ENCODE results near the gene COPRS. TPM values are rescaled to one million over a fixed set of nuclear protein-coding genes. Genes with fewer than 3 reads are reported as not detected.
"Not testable (repeated sequence)": the region's sequence is repeated elsewhere in the genome, so short reads cannot be mapped to it uniquely, and the experiment has no call there.

The COPRS gene
- polyA plus RNA-seq, 4 donors, result 36.9 to 54.1 (median 45.0) TPM

DNA sequence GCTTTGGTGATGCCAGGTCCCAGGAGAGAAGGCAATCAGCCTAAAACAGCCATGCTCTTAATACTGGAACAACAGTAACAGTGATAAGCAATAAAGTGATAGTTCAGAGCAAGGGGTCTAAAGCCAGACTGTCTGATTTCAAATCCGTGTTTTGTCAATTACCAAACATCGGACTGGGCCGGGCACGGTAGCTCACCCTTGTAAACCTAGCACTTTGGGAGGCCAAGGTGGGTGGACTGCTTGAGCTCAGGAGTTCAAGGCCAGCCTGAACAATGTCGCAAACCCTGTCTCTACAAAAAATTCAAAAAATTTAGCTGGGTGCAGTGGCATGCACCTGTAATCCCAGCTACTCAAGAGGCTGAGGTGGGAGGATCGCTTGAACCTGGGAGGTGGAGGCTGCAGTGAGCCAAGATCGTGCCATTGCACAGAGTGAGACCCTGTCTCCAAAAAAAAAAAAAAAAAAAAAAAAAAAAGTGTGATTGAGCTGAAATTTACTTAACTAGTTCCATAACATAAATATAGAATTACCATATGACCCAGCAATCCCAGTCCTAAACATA, 5.1 kb downstream of the COPRS start:
- DNase-seq (ENCODE audit: low read depth in 4 of 4, low spot score in 2 of 4), result no peak

DNA sequence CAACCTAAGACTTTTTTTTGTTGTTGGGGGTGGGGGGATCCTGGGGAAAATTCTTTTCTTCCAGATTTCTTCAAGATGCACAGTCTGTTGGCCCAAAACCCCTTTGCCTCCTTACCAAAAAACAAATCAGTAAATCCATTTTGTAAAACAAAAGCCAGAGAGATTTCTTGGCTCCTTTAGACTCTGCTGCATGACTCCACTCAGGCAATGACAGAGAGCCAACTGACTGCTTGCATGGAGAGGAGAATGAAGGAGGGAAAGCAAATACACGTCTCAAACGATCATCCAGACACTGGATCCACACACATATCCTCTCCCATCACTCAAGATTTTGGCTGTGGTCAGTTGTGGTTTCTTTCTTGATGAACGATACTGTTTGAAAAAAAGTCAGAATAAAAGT, 13.8 kb downstream of the COPRS start:
- DNase-seq (ENCODE audit: low read depth in 4 of 4, low spot score in 2 of 4), result no peak

DNA sequence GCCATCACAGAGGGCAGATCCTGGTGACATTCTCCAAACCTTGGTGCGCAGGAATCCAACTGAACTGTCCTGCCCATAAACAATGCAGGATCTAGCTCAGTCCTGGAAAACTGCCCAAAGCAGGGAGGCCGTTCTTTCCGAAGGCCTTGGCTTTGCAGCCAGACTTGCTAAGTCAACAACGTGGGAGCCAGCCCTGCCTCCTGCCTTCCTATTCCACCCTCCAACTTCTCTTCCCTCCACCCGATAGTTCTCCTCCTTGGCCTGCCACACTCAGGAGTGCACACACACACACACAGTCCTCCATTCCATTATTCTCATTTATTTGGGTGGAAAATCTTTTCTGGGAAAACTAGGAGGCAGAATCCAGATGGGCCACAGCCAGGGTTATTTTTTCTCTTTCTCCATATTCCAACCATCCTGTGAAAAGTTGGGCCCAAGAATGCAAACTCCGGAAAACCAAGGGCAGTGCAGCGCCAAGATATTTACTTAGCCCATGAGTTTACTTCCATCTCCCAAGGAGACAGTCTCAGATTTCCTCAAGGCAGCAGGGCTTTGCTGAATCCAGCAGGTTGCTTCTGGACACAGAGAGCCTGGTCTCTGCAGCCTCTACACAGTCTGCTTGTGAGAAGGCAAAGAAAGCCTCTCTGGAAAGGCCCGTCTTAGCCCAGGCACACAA, 15.8 kb downstream of the COPRS start:
- no peak for DNase-seq (ENCODE audit: low read depth in 4 of 4, low spot score in 2 of 4)

DNA sequence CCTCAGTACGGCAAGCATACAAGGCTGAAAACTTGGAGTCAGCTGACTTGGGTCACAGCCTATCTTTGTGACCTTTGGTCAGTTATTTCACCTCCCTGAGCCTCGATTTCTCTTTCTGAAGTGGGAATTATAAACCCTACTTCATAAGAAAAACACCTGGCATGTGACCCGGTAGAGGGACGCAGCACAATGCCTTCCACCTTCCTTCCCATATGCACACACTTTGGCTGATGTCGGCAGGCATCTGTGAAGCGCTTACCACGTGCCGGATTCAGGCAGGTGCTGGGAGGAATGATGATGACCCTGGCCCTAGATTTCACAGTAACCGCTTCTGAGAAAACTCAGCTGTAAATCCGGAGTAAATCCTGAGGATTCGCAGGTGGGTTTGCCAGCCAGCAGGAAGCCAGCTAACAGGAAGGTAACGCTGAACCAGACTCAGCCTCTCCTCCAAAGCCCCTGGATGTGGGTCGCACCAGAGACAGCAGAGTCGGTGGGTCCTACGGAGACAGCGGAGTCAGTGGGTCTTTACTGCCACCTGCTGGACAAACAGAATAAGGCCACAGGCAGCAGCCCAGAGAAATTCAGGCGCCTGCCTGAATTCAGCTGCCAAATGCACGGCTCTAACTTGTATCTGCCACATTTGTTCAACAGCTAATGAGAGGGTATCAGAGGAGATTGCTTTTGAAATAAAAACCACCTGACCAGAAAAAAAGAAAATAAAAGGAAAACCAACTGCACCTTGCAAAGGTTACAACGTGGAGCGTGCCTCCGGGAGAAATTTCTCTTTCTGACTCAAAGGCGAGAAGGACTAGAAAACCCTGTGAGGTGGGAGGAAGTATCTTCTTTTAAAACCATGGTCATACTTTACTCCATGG, 16.6 kb downstream of the COPRS start:
- DNase-seq (ENCODE audit: low read depth in 4 of 4, low spot score in 2 of 4), result peak in 3 of 4 donors; percentile 61 to 77 (median 73)

DNA sequence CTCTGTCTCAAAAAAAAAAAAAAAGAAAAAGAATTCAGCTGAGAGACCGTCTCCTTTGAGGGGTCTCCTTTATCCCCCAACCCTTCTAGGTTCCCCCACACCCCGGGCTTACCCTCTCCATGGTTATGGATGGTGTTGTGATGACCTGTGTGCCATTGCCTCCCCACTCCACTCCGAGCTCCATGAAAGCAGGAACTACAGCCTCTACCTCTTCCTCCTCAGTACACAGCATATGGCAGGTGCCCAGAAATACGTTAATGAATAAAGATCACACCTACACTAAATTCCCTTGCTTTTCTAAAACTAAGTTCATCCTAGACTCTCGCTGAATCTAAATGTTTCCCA, 17.2 kb downstream of the COPRS start:
- no peak for DNase-seq (ENCODE audit: low read depth in 4 of 4, low spot score in 2 of 4)

DNA sequence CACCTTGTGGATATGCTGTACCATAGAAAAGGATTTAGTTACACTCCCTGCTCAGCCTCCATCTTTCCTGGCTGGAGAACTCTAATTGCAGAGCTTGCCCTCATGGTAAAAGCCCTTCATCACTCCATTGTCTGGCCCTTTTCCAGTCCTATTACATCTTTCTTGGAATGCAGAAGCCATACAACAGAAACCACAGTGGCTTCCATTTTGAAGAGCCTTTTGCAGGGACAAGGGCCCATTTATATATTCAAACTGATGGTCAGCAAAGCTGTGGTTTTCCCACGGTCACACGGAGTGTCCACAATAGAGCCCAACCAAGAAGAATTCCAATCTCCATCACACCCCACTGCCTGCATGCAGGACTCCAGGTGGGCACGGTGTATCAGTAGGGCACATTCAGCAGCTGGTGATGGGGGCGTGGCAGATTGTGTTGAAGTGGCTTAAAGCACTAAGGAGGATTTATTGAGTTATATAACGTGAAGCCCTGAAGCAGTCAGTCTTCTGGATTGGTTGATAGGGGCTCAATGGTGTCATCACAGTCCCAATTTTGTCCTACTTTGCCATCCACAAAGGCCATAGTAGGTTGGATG, 20.3 kb downstream of the COPRS start:
- no peak for DNase-seq (ENCODE audit: low read depth in 4 of 4, low spot score in 2 of 4)

DNA sequence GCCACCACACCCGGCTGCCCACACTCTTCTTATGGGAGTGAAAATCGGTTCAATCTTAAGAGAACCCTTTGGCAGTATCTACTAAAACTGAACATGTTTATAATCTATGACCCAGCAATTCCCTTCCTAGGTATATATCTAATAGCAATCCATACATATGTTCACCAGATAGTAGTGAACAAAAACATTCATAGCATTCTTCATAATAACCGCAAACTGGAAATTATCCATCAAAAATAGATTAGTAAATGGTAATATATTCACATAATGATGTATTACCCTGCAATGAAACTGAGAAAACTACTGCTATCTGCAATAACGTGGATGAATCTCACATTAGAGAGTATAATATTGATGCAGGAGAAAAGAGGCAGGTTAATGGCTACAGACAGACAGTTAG, 23.1 kb downstream of the COPRS start:
- DNase-seq (ENCODE audit: low read depth in 4 of 4, low spot score in 2 of 4), result no peak

DNA sequence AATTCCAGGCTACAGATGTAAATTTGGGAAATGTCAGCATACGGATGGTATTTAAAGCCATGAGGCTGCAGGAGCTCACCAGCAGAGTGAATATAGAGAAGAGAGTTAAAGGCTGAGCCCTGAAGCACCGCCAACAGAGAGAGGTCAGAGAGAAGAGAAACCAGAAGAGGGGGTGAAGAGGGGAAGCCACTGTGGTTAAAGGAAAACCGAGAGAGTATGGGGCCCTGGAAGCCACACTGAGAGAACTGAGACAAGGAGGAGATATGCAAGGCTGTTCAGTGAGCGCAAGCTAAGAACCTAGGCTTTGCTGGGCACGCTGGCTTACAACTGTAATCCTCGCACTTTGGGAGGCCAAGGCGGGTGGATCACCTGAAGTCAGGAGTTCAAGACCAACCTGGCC, 24.6 kb downstream of the COPRS start:
- DNase-seq (ENCODE audit: low read depth in 4 of 4, low spot score in 2 of 4), result no peak

DNA sequence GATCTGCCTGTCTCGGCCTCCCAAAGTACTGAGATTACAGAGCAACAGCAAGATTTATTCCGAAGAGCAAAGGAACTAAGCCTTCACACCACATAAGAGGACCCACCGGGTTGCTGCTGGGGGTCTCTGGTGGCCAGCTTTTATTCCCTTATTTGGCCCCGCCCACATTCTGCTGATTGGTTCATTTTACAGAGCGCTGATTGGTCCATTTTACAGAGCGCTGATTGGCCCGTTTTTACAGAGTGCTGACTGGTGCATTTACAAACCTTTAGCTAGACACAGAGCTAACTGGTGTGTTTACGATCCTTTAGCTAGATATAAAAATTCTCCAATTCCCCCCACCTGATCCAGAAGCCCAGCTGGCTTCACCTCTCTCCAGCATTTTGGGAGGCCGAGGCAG, 26.3 kb downstream of the COPRS start:
- no peak for DNase-seq (ENCODE audit: low read depth in 4 of 4, low spot score in 2 of 4)

DNA sequence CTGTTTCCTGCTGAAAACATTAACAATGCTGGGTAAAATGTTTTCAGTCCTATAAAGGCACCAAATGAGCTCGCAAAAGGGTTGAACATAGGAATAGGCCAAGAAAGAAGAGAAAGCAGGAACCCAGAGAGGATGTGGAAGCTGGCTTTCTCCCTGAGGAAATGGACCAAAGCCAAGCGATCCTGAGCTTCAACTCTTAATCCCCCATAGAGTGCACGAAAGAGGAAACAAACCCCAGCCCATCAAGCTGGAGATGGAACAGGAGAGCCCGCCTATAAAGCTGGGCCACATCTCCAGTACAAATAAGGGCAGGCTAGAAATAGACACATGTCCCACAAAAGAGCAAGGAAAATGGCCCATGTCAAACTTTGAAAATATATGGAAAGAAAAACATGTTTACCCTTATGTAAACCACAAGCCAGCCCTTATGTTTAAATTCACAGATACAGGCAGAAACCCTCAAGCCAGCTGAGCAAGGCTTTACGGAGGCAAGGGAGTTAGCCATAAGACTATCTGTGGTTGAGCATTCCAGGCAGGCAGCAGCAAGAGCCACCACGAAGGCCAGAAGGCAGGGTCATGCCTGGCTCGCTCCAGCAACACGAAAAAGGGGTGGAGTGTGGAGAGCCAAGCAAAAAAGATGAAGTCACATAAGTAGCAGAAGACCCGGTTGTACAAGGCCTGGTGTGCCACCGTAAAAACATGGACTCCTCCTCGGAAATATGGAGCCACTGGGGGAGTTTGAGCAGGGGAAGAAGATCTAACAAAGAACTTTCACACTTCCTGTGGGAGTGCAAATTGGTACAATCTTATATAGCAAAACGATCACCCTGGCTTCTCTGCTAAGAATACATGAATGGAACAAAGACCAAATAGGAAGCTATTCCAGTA, 27.8 kb downstream of the COPRS start:
- DNase-seq (ENCODE audit: low read depth in 4 of 4, low spot score in 2 of 4), result no peak

DNA sequence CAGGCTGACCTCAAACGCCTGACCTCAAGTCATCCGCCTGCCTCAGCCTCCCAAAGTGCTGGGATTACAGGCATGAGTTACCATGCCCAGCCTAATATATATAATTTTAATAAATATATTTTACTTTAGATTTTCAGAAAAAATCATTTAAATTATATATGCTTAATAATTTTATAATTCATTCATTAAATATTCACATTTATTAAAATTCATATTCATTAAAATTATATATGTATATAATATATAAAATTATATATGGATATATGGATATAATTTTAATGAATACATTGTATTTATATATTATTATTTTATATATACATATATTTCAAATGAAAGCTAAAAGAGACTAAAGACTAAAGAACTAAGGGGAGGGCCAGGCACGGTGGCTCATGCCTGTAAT, 29.4 kb downstream of the COPRS start:
- no peak for DNase-seq (ENCODE audit: low read depth in 4 of 4, low spot score in 2 of 4)

DNA sequence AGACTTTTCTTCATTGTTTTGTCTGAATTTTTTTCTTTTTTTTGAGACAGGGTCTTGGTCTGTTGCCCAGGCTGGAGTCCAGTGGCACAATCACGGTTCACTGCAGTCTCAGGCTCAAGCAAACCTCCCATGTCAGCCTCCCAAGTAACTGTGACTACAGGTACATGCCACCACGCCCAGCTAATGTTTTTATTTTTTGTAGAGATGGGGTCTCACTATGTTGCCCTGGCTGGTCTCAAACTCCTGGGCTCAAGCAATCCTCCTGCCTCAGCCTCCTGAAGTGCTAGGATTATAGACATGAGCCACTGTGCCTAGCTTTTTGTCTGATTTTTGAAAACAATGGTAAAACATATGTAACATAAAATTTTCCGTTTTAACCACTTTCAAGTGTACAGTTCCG, 30.1 kb downstream of the COPRS start:
- DNase-seq (ENCODE audit: low read depth in 4 of 4, low spot score in 2 of 4), result not testable (repeated sequence)

DNA sequence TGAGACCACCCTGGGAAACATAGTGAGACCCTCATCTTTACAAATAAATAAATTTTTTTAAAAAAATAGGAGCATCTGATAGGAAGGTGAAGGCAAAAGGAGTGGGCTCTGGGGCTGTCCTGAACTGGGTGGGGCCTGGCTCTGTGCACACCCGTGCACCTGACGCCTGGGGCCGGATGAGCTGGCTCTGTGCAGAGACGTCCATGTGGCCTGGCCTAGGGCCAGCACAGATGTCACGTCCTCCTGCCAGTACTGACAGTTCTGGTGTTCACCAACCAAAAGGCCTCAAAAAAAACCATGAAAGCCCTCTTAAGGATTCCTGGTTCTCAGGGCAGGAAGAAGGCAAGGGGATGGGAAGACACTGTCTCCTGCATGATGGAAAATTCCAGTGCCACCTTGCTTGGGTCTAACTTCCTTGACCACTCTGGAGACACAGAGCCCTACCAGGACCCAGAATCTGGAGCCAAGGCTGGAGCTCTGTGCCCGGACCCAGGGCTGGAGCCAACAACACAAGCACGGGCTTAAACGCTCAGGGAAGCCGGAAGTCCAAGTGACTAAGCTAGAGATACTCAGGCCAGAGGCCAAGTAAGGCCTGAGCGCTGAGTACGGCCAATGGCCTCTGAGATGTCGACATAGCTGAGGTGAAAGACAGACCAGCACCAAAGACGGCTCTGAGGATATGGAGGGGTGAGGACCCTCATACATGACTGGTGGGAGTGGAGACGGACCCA, 32.9 kb downstream of the COPRS start:
- DNase-seq (ENCODE audit: low read depth in 4 of 4, low spot score in 2 of 4), result no peak

DNA sequence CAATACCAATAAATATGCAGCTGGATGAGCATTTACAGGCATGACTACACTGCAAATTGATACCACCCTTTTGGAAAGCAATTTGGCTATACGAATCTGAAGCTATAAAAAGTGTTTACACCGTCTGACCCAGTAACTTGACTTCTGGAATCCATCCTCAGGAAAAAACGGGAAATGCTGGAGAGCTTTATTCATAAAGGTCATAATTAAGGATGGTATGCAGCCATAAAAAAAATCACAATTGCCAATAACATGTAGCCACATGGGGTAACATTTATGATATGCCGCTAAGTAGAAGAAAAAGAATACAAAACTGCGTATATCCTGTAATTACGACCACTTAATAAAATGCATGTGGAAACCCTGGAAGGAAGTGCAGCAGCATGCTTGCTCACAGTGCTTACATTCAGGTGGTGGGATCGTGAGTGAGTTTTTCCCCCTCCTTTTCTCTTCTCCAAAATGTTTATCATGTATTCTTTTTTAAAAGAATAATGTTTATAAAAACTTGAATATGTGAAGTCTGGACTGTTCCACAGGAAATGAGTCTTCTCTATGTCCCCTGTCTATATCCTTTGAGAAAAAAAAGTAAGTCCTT, 34.2 kb downstream of the COPRS start:
- DNase-seq (ENCODE audit: low read depth in 4 of 4, low spot score in 2 of 4), result no peak

DNA sequence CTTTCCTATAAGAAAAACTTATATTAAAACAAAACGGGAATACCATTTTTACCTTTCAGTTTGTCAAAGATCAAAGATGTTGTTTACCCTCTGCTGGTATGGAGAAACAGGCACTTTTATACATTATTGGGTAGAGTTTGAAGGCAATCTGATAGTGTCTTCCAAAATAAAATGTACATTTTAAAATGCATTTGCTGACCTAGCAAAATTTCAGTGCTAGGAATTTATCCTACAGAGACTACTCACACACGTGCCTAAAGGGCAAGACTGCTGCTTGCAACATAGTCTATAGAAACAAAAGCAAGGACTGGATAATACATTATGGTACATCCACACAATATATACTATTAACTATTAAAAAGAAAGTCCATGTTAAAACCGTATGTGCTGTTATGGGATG, 36.0 kb downstream of the COPRS start:
- DNase-seq (ENCODE audit: low read depth in 4 of 4, low spot score in 2 of 4), result no peak

DNA sequence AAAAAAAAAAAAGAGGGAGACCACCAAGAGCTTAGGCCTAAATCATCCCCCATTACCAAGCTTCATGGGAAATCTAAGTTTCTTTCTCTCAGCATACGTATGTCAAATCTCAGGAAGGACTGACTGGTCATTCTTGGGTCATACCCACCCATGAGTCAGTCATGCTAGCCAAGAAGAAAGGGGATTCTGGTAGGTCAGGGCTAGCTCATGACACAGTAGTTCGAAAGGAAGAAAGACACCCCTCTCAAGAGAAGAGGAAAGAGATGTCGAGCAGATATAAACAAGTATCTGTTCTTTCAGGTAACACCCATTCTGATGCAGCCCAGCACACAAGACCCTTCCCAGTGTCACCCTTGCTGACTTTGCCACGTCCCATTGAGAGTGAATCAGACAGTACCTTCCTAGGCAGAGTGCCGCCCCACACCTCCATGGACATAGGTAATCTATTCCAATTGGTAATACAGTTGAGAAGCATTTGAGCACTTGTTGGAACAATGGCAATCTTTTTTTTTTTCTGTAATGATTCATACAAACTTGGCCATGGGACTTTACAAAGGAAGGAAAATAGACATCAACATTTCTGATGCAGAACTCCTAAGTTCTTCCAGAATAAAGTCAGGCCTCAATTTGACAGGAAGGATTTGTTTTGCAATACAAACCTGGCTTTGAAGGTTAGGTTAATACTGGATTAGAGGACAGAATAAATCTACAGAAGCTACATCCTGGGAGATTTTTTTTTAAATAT, 38.2 kb downstream of the COPRS start:
- no peak for DNase-seq (ENCODE audit: low read depth in 4 of 4, low spot score in 2 of 4)

DNA sequence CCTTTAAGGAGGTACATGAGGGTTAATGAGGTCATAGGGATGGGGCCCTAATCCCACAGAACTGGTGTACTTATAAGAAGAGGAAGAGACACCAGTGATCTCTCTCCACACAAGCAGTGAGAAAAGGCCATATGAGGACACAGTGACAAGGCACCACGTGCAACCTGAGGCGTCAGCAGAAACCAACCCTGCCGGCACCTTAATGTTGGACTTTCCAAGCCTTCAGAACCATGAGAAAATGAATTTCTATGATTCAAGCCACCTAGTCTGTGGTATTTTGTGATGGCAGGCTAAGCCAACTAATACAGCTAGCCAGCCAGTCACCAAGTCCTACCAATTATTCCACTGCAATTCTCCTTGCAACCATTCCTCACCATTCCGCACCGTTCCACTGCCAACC, 39.5 kb downstream of the COPRS start:
- DNase-seq (ENCODE audit: low read depth in 4 of 4, low spot score in 2 of 4), result no peak

DNA sequence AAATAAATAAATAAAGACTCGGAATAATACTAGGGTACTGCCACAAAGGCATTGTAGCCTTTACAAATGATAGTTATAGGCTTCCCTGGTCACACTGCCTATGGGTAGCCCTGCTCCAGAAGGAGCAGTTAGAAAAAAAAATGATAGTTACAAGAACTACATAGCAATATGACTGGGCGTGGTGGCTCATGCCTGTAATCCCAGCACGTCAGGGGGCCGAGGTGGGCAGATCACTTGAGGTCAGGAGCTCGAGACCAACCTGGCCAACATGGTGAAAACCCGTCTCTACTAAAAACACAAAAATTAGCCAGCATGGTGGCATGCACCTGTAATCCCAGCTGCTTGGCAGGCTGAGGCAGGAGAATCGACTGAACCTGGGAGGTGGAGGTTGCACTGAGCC, 40.2 kb downstream of the COPRS start:
- DNase-seq (ENCODE audit: low read depth in 4 of 4, low spot score in 2 of 4), result not testable (repeated sequence)

DNA sequence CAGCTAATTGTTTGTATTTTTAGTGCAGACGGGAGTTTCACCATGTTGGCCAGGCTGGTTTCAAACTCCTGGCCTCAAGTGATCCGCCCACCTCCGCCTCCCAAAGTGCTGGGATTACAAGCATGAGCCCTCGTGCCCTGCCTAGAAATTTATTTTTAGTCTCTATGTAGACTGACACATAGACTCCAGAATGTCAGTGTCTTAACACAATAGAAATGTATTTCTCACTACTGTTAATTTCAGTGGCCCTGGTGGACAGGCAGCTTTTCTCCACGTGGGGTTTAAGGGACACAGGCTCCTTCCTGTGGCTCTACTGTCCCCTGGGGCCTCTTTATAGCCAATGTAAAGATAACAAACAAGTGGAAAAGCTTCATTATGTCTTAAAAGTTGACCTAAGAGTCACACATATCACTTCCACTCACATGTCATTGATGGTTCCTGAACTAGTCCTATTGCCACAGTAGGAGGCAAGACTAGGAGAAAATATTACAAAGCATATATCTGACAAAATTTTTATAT, 43.8 kb downstream of the COPRS start:
- DNase-seq (ENCODE audit: low read depth in 4 of 4, low spot score in 2 of 4), result no peak

All from left renal cortex interstitium (tissue), 4 donors.